Effector CD8-positive, alpha-beta T cell (primary cell): ENCODE data around the gene GMDS.

ENCODE experiments used
- DNase-seq: peaks from one replicate; lab custom pipeline; 2025; lab: John Stamatoyannopoulos, UW

The GMDS gene

DNA sequence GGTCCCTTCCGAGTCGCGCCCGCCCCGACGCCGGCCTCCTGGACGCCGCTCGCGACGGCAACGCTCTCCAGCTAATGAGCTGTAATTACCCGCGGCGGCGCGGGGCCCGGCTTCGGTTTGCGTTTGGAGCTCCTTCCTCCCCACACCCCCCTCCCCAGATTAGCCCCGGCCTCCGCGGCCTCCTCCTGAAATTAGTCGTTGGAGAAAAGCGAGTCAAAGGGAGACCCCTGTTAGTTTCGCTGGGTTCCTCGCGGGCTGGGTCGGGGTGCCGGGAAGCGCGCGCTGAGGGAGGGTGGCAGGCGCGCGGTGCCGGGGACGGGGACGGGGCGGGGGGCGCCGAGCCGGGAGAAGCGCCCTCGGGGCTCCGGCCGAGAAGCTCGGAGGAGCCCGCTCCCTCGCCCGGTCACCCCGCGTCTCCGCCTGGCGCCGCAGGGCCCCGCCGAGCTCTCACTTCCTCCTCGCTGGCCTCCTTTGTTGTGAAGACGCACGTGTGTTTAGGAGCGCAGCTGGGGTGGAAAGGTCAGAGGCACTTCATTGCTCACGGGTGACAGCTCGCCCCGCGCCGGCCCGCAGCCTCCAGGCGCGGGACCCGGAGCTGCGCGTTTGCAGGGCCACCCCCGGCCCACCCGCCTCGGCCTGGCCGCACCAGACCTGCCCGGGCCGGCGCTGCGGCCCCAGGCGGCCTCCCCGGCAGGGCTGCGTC lies 630.8 kb downstream of the GMDS start:
- DNase-seq, result no peak

DNA sequence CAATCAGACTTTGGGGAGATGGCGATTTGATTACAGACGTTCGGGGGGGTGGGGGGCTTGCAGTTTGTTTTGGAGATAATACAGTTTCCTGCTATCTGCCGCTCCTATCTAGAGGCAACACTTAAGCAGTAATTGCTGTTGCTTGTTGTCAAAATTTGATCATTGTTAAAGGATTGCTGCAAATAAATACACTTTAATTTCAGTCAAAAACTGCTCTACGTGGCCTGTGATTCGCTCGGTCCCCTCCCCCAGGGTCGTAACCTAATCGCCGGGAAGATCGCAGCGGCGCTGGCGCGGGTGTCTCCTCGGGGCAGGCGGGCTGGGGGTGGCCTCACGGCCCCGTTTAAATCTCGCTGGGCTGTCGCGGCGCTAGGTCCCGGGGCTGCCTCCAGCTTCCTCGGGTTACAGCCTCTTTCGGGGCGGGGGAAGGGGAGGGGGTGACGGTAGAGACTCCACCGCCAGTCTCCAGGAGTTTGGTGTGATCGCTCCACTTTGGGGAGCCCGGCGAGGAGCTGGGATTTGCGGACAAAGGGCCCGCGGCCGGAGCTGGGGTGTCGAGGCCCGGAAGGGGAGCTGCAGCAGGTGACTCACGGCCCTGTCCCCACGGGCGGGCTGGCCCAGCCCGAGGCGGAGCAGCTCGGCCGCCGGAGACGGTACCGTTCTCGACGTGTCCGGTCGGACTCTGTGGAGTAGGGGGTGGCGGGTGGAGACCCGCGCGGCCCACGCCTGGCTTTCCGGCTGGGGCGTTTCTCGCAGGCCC lies 631.5 kb downstream of the GMDS start:
- no peak for DNase-seq

DNA sequence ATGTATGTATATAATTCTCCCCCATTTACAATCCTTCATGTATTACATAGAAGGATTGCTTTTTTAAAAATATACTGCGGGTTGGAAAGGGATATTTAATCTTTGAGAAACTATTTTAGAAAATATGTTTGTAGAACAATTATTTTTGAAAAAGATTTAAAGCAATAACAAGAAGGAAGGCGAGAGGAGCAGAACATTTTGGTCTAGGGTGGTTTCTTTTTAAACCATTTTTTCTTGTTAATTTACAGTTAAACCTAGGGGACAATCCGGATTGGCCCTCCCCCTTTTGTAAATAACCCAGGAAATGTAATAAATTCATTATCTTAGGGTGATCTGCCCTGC lies 632.1 kb downstream of the GMDS start:
- no peak for DNase-seq

- DNase-seq, result no peak
Observed at GRCh38 chr6:1612974-1613306, 632.5 kb downstream of the GMDS start.

GRCh38 chr6:1612299-1612973 lies 633.0 kb downstream of the GMDS start:
- no peak for DNase-seq

- no peak for DNase-seq
Observed at GRCh38 chr6:1611572-1612298, 633.7 kb downstream of the GMDS start.

DNA sequence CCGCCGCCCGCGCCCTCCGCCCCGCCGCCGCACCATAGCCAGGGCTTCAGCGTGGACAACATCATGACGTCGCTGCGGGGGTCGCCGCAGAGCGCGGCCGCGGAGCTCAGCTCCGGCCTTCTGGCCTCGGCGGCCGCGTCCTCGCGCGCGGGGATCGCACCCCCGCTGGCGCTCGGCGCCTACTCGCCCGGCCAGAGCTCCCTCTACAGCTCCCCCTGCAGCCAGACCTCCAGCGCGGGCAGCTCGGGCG lies 634.2 kb downstream of the GMDS start:
- no peak for DNase-seq

GRCh38 chr6:1610497-1611321 lies 634.7 kb downstream of the GMDS start:
- DNase-seq, result no peak

DNA sequence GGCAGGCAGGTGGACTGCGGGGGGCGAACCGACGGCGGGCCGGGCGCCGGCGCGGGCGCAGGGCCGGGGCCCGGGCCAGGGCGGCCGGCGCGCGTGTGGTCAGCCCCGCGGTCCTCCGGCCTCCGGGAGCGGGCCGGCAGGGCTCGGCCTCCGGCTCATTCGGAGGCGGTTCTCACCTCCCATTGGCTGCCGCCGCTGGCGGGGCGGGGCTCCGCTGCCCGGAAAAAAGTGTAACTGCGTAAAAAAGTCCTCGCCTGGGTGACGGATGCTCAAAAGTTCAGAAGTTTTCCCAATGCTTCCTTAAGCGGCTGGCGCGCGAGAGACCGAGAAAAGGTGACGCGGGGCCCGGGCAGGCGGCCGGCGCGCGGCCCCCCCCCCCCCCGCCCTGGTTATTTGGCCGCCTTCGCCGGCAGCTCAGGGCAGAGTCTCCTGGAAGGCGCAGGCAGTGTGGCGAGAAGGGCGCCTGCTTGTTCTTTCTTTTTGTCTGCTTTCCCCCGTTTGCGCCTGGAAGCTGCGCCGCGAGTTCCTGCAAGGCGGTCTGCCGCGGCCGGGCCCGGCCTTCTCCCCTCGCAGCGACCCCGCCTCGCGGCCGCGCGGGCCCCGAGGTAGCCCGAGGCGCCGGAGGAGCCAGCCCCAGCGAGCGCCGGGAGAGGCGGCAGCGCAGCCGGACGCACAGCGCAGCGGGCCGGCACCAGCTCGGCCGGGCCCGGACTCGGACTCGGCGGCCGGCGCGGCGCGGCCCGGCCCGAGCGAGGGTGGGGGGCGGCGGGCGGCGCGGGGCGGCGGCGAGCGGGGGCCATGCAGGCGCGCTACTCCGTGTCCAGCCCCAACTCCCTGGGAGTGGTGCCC lies 635.5 kb downstream of the GMDS start, which contains the start of gene FOXC1:
FOXC1 (plus strand) TSS at position 268 of the 849 bp plus-strand sequence; CDS start at position 799, 531 bp downstream.
- no peak for DNase-seq

- DNase-seq, result no peak
Observed at GRCh38 chr6:1609041-1609647, 636.3 kb downstream of the GMDS start.

DNA sequence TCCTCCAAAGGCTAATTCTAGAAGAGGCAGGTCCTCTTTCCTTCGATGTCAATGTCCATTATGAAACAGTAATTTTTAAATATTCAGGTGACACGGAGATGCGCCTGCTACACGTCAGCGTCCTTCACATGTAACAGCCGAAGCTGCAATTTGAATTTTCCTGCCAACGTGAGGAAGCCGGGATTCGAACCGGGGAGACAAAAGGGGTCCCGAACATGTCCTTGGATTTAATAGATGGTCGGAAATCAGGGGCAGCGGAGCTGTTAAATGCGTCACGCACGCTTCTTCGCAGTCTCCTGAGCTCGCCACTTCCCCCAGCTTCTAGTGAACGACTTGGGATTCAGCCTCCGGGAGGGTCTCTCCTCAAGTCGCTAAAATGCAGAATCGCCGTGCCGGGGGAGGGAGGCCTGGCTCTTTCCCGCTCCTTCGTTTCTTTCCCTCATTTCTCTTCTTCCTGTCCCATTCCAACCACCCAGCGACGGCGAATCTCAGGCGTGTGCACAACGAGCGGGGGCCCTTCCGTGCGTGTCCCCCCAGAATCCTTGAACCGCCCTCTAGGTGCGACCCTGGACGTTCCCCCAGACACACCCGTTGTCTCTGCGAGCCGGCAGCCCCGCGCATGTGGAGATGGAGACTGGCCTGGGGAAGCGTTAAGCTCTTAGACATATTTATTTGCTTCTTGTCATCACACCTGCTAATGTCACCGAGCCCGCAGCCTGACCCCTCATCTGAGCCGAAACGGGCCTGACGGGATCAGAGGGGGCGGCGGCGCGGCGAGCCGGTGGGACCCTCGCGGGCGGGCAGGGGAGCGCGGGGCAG lies 637.0 kb downstream of the GMDS start:
- no peak for DNase-seq

DNA sequence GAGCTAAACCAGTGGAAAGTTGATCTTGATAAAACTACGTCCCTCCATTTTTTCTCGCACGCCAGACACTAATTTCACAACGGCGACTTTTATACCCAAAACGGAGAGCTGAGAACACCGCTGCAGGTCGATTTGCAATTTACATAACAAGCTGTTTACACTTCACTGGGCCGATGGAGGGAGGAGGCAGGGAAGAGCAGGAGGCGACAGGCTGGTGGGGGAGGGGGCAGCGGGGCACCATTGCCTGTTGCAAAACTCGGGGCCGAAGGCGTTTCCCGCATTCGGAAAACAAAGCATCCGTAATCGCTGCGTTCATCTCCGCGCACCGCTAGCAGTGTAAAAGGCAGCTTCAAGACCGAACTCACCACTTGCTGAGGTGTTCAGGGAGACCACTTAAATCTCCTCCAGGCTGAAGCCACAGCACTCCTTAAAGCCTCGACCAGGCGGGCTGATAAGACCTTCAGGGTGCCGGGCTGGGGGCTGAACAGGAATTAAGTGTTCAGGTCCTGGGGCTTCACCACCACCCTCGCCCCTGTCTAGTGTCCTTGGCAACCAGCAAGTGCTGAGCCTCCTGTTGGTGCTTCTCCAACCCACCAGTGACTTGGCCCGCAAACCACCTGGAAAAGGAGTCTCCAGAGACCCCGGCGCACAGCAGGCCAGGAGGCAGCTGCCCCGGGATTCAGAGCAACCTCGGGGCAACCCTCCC lies 637.7 kb downstream of the GMDS start:
- no peak for DNase-seq

DNA sequence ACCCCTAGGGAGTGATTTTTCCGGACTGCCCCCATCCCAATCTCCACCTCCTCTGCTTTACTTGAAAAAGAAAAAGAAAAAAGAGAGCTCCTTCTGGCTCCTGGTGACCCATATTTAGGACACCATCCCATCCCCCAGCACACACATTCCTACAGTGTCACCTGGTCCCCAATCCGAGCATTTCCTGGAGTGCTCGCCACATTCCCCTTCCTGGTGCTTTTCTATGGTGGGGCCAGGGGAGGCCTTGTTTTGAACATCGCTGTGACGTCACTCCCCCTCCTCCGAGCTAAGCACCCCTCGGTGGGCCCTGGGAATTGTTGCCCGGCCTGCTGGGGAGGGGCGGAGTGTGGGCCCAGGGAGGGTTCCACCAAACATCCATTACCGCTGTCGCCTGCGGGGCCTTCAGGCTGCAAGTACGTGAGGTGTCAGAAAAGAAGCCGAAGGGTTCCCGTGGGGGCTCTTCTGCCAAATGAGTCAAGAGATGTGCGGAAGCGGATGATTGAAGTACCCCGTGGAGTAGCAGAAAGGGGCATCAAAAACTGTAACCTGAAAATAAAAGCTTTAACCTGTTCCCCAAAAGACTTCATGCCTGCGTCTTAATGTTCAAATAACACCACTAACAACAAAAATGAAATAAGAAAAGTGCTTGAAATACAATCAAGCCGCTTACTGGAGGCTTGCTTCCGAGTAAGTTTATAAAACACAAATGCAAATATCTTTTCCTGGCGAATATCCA lies 638.5 kb downstream of the GMDS start:
- DNase-seq, result no peak

DNA sequence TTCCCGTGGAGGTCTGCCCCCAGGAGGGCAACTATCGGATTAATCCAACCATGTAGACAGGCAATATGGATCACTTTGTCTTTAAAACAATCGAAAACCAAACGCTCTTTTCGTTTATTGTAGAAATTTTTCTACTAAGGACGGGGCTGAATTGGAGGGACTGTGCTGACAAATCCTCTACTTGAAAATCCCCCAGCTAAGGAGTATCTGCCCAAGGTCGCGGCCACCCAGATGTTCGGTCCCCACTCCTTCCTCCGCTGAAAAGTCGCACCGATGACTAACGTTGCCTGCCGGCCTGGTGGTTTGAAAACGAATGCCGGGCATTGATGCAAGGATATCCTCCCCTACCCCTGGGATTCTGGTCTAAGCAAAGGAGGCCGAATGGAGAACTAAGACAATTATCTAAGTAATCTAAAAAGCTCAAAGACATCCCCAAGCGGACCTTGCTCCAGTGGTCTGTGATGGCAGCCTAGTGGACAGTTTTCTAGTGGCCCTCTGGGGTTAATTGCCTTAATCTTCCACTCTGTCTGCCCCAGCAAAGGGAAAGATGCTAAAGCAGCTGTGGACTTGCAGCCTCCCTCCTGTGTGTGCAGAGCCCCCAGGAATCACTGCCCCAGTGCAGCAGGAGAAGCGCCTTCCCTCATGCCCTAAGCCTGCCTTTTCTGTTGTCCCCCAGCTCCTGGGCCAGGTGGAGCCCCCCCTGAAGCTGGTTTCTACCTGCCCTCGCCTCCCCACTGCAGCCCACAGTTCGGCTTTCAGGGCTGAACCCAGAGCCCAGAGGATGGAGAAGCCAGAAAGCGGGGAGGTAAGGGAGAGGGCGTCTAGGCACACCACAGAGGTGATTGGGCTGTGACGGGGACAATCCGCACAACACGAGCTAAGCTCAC lies 639.3 kb downstream of the GMDS start:
- no peak for DNase-seq

DNA sequence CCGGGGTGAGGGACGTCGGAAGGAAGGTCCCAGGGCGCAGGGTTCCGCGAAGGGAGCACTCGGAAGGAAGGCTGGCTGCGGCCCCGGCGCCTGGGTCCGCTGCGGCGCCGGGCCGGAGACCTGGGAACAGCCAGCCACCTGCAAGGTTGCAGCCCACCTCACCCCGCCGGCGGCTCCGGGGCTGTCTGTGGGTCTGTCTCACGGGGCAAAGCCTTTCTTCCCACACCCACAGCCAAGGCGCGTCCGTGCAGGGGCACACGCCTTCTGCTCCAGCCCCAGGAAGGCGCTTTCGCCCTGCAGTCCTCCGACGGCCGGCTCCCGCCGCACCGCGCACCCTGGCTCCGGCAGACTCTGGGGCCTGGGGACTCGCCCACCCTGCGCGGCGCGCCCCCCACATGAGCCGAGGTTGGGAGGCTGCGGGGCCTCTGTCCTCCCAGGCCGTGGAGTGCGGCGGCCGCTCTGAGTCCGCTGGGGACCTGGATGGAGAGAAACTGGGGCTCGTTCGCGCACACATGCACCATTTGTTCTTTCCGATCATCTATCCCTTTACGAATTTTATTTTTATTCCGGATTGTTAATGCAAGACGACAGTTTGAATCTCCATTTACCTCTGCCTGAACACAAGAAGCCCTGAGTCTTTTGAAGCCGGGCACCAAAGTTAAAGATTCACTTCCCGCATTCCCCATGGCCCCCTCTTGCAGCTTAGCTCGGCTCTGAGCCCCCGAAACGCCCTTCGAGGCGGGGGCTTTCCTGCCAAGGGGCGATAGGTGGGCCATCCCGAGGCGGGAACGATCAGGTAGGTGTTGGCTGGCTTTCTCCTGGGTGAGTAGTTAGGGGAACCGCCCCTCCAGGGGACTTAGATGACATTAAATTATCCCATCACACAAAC lies 640.2 kb downstream of the GMDS start:
- DNase-seq, result no peak
